Neutrophil (primary cell): ENCODE measurements around the gene LRRIQ3.

Source experiments
- H3K27ac ChIP-seq: fragments of 200-600 bp; sonication (generic); 2 replicates; pipeline ENCODE4 v1.5.1; 2016; ENCODE audit warnings: mild to moderate bottlenecking, moderate library complexity
- H3K27me3 ChIP-seq: fragments of 200-600 bp; sonication (generic); 2 replicates; pipeline ENCODE4 v1.6.0; 2016; ENCODE audit warnings: mild to moderate bottlenecking
- H3K36me3 ChIP-seq: fragments of 200-600 bp; sonication (generic); 2 replicates; pipeline ENCODE4 v1.5.1; 2017
- H3K4me1 ChIP-seq, 2 experiments: fragments of 200-600 bp in 1 of 2; sonication (generic) in 1 of 2; 1 replicate in 1 of 2; 2 replicates in 1 of 2; pipeline versions ENCODE4 v1.5.1 to v1.6.1; 2013 to 2016; ENCODE audit warnings: low read depth in 1 of 2, low read length in 1 of 2, mild to moderate bottlenecking in 1 of 2, moderate library complexity in 1 of 2; ENCODE audit not compliant: control insufficient read depth in 1 of 2, insufficient read depth in 1 of 2
- H3K4me3 ChIP-seq, 2 experiments: fragments of 200-600 bp in 1 of 2; sonication (generic) in 1 of 2; 1 replicate in 1 of 2; 2 replicates in 1 of 2; pipeline ENCODE4 v1.5.1; 2013 to 2016; ENCODE audit warnings: low read depth in 1 of 2, low read length in 1 of 2, mild to moderate bottlenecking in 1 of 2, moderate library complexity in 1 of 2
- H3K9me3 ChIP-seq: fragments of 200-600 bp; sonication (generic); 2 replicates; pipeline ENCODE4 v1.5.1; 2016
- CTCF ChIP-seq: fragments of 200-600 bp; sonication (generic); IDR thresholded peaks from 2 replicates; pipeline ENCODE4 v1.5.1; 2016; ENCODE audit warnings: antibody characterized with exemption

Gene LRRIQ3

GRCh38 chr1:74050386-74050785 is 147.6 kb downstream of the LRRIQ3 start:
- H3K4me3 ChIP-seq: no peak overlapping the region
- no peaks in the 10 kb centered on the region for H3K27me3 ChIP-seq
- H3K4me1 ChIP-seq: no peaks in the 10 kb centered on the region
- no peak for TF ChIP-seq CTCF
- H3K9me3 ChIP-seq: no peaks in the 10 kb centered on the region
- H3K36me3 ChIP-seq: no peaks in the 10 kb centered on the region
- H3K27ac ChIP-seq: no peak overlapping the region

GRCh38 chr1:74038042-74038441 is 159.9 kb downstream of the LRRIQ3 start:
- Histone ChIP-seq H3K27me3 (no peaks in the 10 kb centered on the region), H3K9me3 (peaks cover 3% of the 10 kb centered on the region), H3K4me3 (no peak overlapping the region), H3K27ac (no peak overlapping the region), H3K4me1 (no peaks in the 10 kb centered on the region), H3K36me3 (no peaks in the 10 kb centered on the region)
- no peak for TF ChIP-seq CTCF

GRCh38 chr1:74012583-74012982 is 185.4 kb downstream of the LRRIQ3 start:
- Histone ChIP-seq H3K9me3 (no peaks in the 10 kb centered on the region), H3K4me1 (no peaks in the 10 kb centered on the region), H3K27me3 (no peaks in the 10 kb centered on the region), H3K36me3 (no peaks in the 10 kb centered on the region), H3K4me3 (no peak overlapping the region), H3K27ac (no peak overlapping the region)
- no peak for TF ChIP-seq CTCF

- H3K27ac ChIP-seq: no peak overlapping the region
- H3K9me3 ChIP-seq: no peaks in the 10 kb centered on the region
- no peaks in the 10 kb centered on the region for H3K4me1 ChIP-seq
- no peaks in the 10 kb centered on the region for H3K27me3 ChIP-seq
- no peaks in the 10 kb centered on the region for H3K36me3 ChIP-seq
- H3K4me3 ChIP-seq: no peak overlapping the region
- TF ChIP-seq CTCF: no peak
Measured at GRCh38 chr1:74011736-74012135, 186.2 kb downstream of the LRRIQ3 start.

GRCh38 chr1:74010206-74010605 is 187.8 kb downstream of the LRRIQ3 start:
- H3K4me3 ChIP-seq: no peak overlapping the region
- no peaks in the 10 kb centered on the region for H3K9me3 ChIP-seq
- no peaks in the 10 kb centered on the region for H3K27me3 ChIP-seq
- no peak overlapping the region for H3K27ac ChIP-seq
- no peak for TF ChIP-seq CTCF
- H3K36me3 ChIP-seq: no peaks in the 10 kb centered on the region
- H3K4me1 ChIP-seq: no peaks in the 10 kb centered on the region

GRCh38 chr1:74005533-74005932 is 192.4 kb downstream of the LRRIQ3 start:
- Histone ChIP-seq H3K9me3 (no peaks in the 10 kb centered on the region), H3K36me3 (no peaks in the 10 kb centered on the region), H3K4me1 (no peaks in the 10 kb centered on the region), H3K27me3 (no peaks in the 10 kb centered on the region), H3K4me3 (no peak overlapping the region), H3K27ac (no peak overlapping the region)
- no peak for TF ChIP-seq CTCF
